H1 (cell line): ENCODE results near the gene IGSF9B. TPM values are rescaled to one million over a fixed set of nuclear protein-coding genes. Genes with fewer than 3 reads are reported as not detected.

Experiments used
- CTCF ChIA-PET: fragments of 300-600 bp; sonication (Branson Sonifier 250); formaldehyde crosslinking; loops from one replicate; lab custom pipeline; 2021; ENCODE audit not compliant: partially characterized antibody; lab: Charles Lee
- POLR2A ChIA-PET: fragments of 300-600 bp; sonication (Branson Sonifier 250); formaldehyde crosslinking; loops from one replicate; lab custom pipeline; 2021; ENCODE audit warnings: inconsistent platforms; ENCODE audit not compliant: partially characterized antibody; lab: Charles Lee
- DNase-seq, 2 experiments: peaks; one replicate each; pipeline versions ENCODE4 v3.0.0 to v3.0.0-alpha.2; 2010 to 2022; ENCODE audit warnings: low spot score in 2 of 2, low read depth in 1 of 2, mixed read lengths in 1 of 2
- FAIRE-seq: peaks from 2 replicates; lab custom pipeline; 2011; peaks lifted over from hg19 to GRCh38; lab: Jason Lieb, UNC
- H2AFZ ChIP-seq: 2 replicates; pipeline ENCODE4 v1.8.1; 2012; ENCODE audit warnings: low read length, inconsistent platforms
- H2AK5ac ChIP-seq: 2 replicates; pipeline ENCODE4 v1.6.1; 2013; ENCODE audit warnings: low read depth, low read length
- H2BK120ac ChIP-seq: replicated peaks from 2 replicates; pipeline ENCODE3; 2013; ENCODE audit warnings: low read depth, low read length, inconsistent platforms
- H2BK12ac ChIP-seq: 2 replicates; pipeline ENCODE4 v1.6.1; 2013; ENCODE audit warnings: low read depth, low read length
- H2BK15ac ChIP-seq: 2 replicates; pipeline ENCODE4 v1.6.1; 2013; ENCODE audit warnings: low read length
- H2BK20ac ChIP-seq: 2 replicates; pipeline ENCODE4 v1.6.1; 2013; ENCODE audit warnings: low read length
- H2BK5ac ChIP-seq: 2 replicates; pipeline ENCODE4 v1.6.1; 2013; ENCODE audit warnings: low read depth, low read length
- H3K14ac ChIP-seq: 2 replicates; pipeline ENCODE4 v1.6.1; 2013; ENCODE audit warnings: inconsistent platforms; ENCODE audit not compliant: insufficient read length
- H3K18ac ChIP-seq: 2 replicates; pipeline ENCODE4 v1.6.1; 2013; ENCODE audit warnings: low read length; ENCODE audit errors: extremely low read depth
- H3K23ac ChIP-seq: 2 replicates; pipeline ENCODE4 v1.6.1; 2013; ENCODE audit warnings: inconsistent platforms; ENCODE audit not compliant: insufficient read length
- H3K23me2 ChIP-seq: 2 replicates; pipeline ENCODE4 v1.6.1; 2013; ENCODE audit warnings: low read depth, low read length
- H3K27ac ChIP-seq: 2 replicates; pipeline ENCODE4 v1.6.1; 2011; ENCODE audit warnings: low read depth, low read length, inconsistent platforms
- H3K27me3 ChIP-seq, 4 experiments: replicated peaks in 1 of 4; 1 replicate in 1 of 4; 2 replicates in 3 of 4; pipeline versions ENCODE4 v1.6.1 to v1.8.1; 2011 to 2013; ENCODE audit warnings: low read length in 3 of 4, mild to moderate bottlenecking in 3 of 4, inconsistent platforms in 2 of 4, mixed read lengths in 2 of 4, moderate library complexity in 1 of 4; ENCODE audit not compliant: control insufficient read depth in 3 of 4, insufficient read depth in 3 of 4; ENCODE audit errors: extremely low read depth in 1 of 4
- H3K36me3 ChIP-seq, 4 experiments: 2 replicates each; pipeline versions ENCODE4 v1.6.1 to v1.8.1; 2011 to 2013; ENCODE audit warnings: mild to moderate bottlenecking in 4 of 4, low read length in 3 of 4, moderate library complexity in 2 of 4, control low read depth in 1 of 4, inconsistent platforms in 1 of 4; ENCODE audit not compliant: insufficient read depth in 4 of 4, control insufficient read depth in 2 of 4
- H3K4ac ChIP-seq: replicated peaks from 2 replicates; pipeline ENCODE3; 2013; ENCODE audit warnings: low read length, low read depth, mixed read lengths, inconsistent platforms; ENCODE audit not compliant: insufficient read length
- H3K4me1 ChIP-seq, 4 experiments: replicated peaks in 1 of 4; 1 replicate in 1 of 4; 2 replicates in 3 of 4; pipeline versions ENCODE4 v1.6.1 to v1.8.1; 2011 to 2013; ENCODE audit warnings: low read length in 3 of 4, inconsistent platforms in 2 of 4, mixed read lengths in 1 of 4; ENCODE audit not compliant: insufficient read depth in 4 of 4, control insufficient read depth in 3 of 4
- H3K4me2 ChIP-seq, 2 experiments: 2 replicates each; pipeline versions ENCODE4 v1.6.1 to v1.8.1; 2011 to 2013; ENCODE audit warnings: low read depth in 2 of 2, low read length in 2 of 2, control low read depth in 1 of 2, inconsistent platforms in 1 of 2, mild to moderate bottlenecking in 1 of 2; ENCODE audit not compliant: insufficient read depth in 1 of 2
- H3K4me3 ChIP-seq, 4 experiments: fragments of 200-600, 300-600 bp in 1 of 4; sonication (generic), shearing (Covaris generic), sonication (Bioruptor Twin) in 1 of 4; 2 replicates each; pipeline versions ENCODE4 v1.5.1 to v1.8.1; 2011 to 2016; ENCODE audit warnings: low read length in 4 of 4, low read depth in 3 of 4, control low read depth in 2 of 4, inconsistent platforms in 2 of 4, mild to moderate bottlenecking in 2 of 4, mixed read lengths in 1 of 4, moderate library complexity in 1 of 4; ENCODE audit not compliant: insufficient read depth in 2 of 4; ENCODE audit errors: extremely low read depth in 1 of 4
- H3K56ac ChIP-seq: replicated peaks from 2 replicates; pipeline ENCODE3; 2013; ENCODE audit warnings: low read depth, mild to moderate bottlenecking, mixed read lengths, low read length, inconsistent platforms; ENCODE audit not compliant: insufficient read length
- H3K79me1 ChIP-seq: 2 replicates; pipeline ENCODE4 v1.6.1; 2013; ENCODE audit warnings: low read depth, low read length, control low read depth
- H3K79me2 ChIP-seq, 2 experiments: 2 replicates each; pipeline versions ENCODE4 v1.6.1 to v1.8.1; 2012 to 2013; ENCODE audit warnings: low read length in 2 of 2, mild to moderate bottlenecking in 2 of 2, inconsistent platforms in 1 of 2; ENCODE audit not compliant: insufficient read depth in 2 of 2, control insufficient read depth in 1 of 2
- H3K9ac ChIP-seq, 4 experiments: replicated peaks in 1 of 4; 1 replicate in 1 of 4; 2 replicates in 3 of 4; pipeline versions ENCODE4 v1.6.1 to v1.8.1; 2011 to 2013; ENCODE audit warnings: low read depth in 3 of 4, low read length in 3 of 4, control low read depth in 2 of 4, mild to moderate bottlenecking in 2 of 4, moderate library complexity in 2 of 4, inconsistent platforms in 1 of 4; ENCODE audit errors: extremely low read depth in 1 of 4
- H3K9me3 ChIP-seq, 2 experiments: 2 replicates each; pipeline versions ENCODE4 v1.6.1 to v1.8.1; 2012 to 2013; ENCODE audit warnings: mild to moderate bottlenecking in 2 of 2, moderate library complexity in 2 of 2, control low read depth in 1 of 2, inconsistent platforms in 1 of 2, low read depth in 1 of 2, low read length in 1 of 2, mixed read lengths in 1 of 2; ENCODE audit not compliant: insufficient read depth in 2 of 2
- H4K20me1 ChIP-seq, 2 experiments: replicated peaks in 1 of 2; 2 replicates each; pipeline versions ENCODE3 to v1.8.1; 2011 to 2013; ENCODE audit warnings: inconsistent platforms in 2 of 2, low read length in 2 of 2, mild to moderate bottlenecking in 1 of 2; ENCODE audit not compliant: insufficient read depth in 2 of 2, control insufficient read depth in 1 of 2
- H4K5ac ChIP-seq: 2 replicates; pipeline ENCODE4 v1.6.1; 2013; ENCODE audit warnings: low read length, low read depth, mixed read lengths, inconsistent platforms; ENCODE audit not compliant: insufficient read length
- H4K8ac ChIP-seq: 2 replicates; pipeline ENCODE4 v1.8.0; 2013; ENCODE audit warnings: mild to moderate bottlenecking, moderate library complexity, low read length, inconsistent platforms; ENCODE audit not compliant: insufficient read depth; ENCODE audit errors: extremely low read depth
- H4K91ac ChIP-seq: replicated peaks from 2 replicates; pipeline ENCODE3; 2013; ENCODE audit warnings: low read length, mixed read lengths, inconsistent platforms; ENCODE audit not compliant: insufficient read length
- CEBPB ChIP-seq: IDR thresholded peaks from 2 replicates; pipeline ENCODE4 v1.6.1; 2012; ENCODE audit warnings: low read depth, low read length
- EZH2 ChIP-seq: fragments of 200-600 bp; sonication (generic); IDR thresholded peaks from 2 replicates; pipeline ENCODE4 v1.7.1; 2012; ENCODE audit warnings: low read depth, mild to moderate bottlenecking, moderate library complexity, low read length, inconsistent platforms; ENCODE audit not compliant: severe bottlenecking
- TAF7 ChIP-seq: optimal IDR thresholded peaks from 2 replicates; pipeline ENCODE3; 2011; ENCODE audit warnings: low read depth, mild to moderate bottlenecking, inconsistent platforms, low read length, moderate library complexity, borderline replicate concordance
- WGBS, 2 experiments: shearing (Covaris generic) in 1 of 2; methylation state at CpG; one replicate each; pipeline versions ENCODE4 v1.1.6 to v1.1.7; 2013 to 2015; ENCODE audit warnings: low lambda C conversion rate in 2 of 2, mixed read lengths in 2 of 2, inconsistent platforms in 1 of 2, low coverage in 1 of 2, missing lambda C conversion rate in 1 of 2; ENCODE audit not compliant: insufficient replicate concordance in 2 of 2, insufficient coverage in 1 of 2, insufficient read length in 1 of 2; ENCODE audit errors: extremely low coverage in 1 of 2, missing lambda C conversion rate in 1 of 2; 5-methylcytosine and 5-hydroxymethylcytosine counted together
- polyA plus RNA-seq, 7 experiments: library from polyadenylated mRNA; depleted of rRNA in 3 of 7; stranded (reverse) in 5 of 7; unstranded in 2 of 7; fragments of >200 nt in 5 of 7; fragments of 200-250 nt in 2 of 7; gene quantifications; 1 replicate in 5 of 7; 2 replicates in 1 of 7; 4 replicates in 1 of 7; pipeline versions ENCODE4 v1.2.1 to v1.2.3, GENCODE V29; 2011 to 2013; ENCODE audit warnings: missing spikeins in 2 of 7, mixed read lengths in 2 of 7
- total RNA-seq: library from RNA; stranded (reverse); fragmentation: NEBNext Ultra II Directional; extraction: Animal tissue kit (Norgen Biotek cat#: 25700); gene quantifications from 2 replicates; pipeline ENCODE4 v1.2.1, GENCODE V29; 2021

IGSF9B gene
- total and polyA plus RNA-seq, 2 of the 8 experiments (the other 6 are each of a cell fraction or from before 2014, with no cell fraction given) = 16.5 to 49.2 TPM

DNA sequence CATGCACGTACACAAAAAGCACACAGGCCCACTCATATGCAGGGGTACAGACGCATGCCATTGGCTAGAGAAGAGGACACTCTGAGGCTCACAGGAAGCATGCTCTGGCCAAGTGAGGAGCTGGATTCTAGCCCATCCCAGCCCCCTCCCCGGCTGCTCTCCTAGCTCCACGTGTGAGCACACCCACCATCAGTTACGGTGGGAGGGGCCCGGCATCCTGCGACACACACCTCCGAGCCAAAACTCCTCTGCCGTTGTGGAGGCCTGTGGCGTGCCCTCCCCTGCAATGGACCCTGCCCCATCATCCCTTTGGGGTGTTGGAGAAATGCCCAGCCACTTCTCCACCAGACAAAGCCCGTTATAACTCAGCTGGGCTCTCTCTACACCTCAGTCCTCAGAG, 15.1 kb upstream of the IGSF9B start:
- no peak overlapping the region for H3K4me3 ChIP-seq
- no peak overlapping the region for H2BK20ac ChIP-seq
- no peak overlapping the region for H2AK5ac ChIP-seq
- H2BK5ac ChIP-seq = no peak overlapping the region
- H3K14ac ChIP-seq = no peak overlapping the region
- peaks cover 0 to 4% (median 0%) of the 10 kb centered on the region in 4 experiments; a peak in 2 of 7 replicates for H3K4me1 ChIP-seq
- H2BK12ac ChIP-seq = no peak overlapping the region
- H4K5ac ChIP-seq = no peak overlapping the region
- no peak overlapping the region for H3K4ac ChIP-seq
- peaks cover 0 to 3% of the 10 kb centered on the region in 2 experiments for H4K20me1 ChIP-seq
- no peaks in the 10 kb centered on the region for H3K23me2 ChIP-seq
- no peak overlapping the region for H2AFZ ChIP-seq
- ChIA-PET POLR2A (interaction anchor here (0.8 kb wide), 1 partner anchor 24 kb away, joined by 4 read pairs; no protein-coding TSS in a partner anchor), CTCF (interaction anchor here (0.6 to 1.6 kb wide), 5 partner anchors 10 to 74 kb away, joined by 3 to 6 read pairs (median 4); no protein-coding TSS in a partner anchor)
- H3K27ac ChIP-seq = no peak overlapping the region
- H3K79me2 ChIP-seq = no peaks in the 10 kb centered on the region
- DNase-seq = no peak
- no peak overlapping the region for H3K23ac ChIP-seq
- H3K56ac ChIP-seq = no peak overlapping the region
- no peaks in the 10 kb centered on the region for H3K79me1 ChIP-seq
- peaks cover 0 to 9% (median 4%) of the 10 kb centered on the region in 4 experiments; a peak in 5 of 7 replicates for H3K27me3 ChIP-seq
- no peak overlapping the region for H2BK120ac ChIP-seq
- H4K91ac ChIP-seq = no peak overlapping the region
- no peak overlapping the region for H3K18ac ChIP-seq
- 86% methylated on average over 11 of the region's 11 CpGs; no CpG with 5 or more reads in 1 of the 2 experiments for WGBS, 2 experiments
- H4K8ac ChIP-seq = no peak overlapping the region
- no peaks in the 10 kb centered on the region for H3K9me3 ChIP-seq
- H3K9ac ChIP-seq = no peak overlapping the region
- TF ChIP-seq CEBPB (no peak), EZH2 (no peak), TAF7 (no peak)
- TF ChIP-seq, all 59 proteins: peak for 0
- no peaks in the 10 kb centered on the region for H3K36me3 ChIP-seq
- no peak for FAIRE-seq
- no peak overlapping the region for H2BK15ac ChIP-seq
- H3K4me2 ChIP-seq = no peak overlapping the region
